GM19099 (cell line): ENCODE data around the gene TCEAL3.
A peak's percentile ranks its signal among the peaks of the same experiment; 100 is the strongest.

ENCODE experiments used
- POLR2A ChIP-seq: IDR thresholded peaks from 3 replicates; pipeline ENCODE4 v1.6.1; 2011; ENCODE audit warnings: low read depth; ENCODE audit not compliant: insufficient read length; ENCODE audit errors: extremely low read depth

The TCEAL3 gene

GRCh38 chrX:103607364-103608305, at the start of gene TCEAL3:
Gene TCEAL3 (plus strand): TSS chrX:103607963. CDS start chrX:103609065, 1,102 bp downstream.
- TF ChIP-seq POLR2A = peak; percentile 47

GRCh38 chrX:103560256-103560655, 47.5 kb upstream of the TCEAL3 start:
- no peak for TF ChIP-seq POLR2A

- TF ChIP-seq POLR2A = no peak
Measured at GRCh38 chrX:103562801-103563200, 45.0 kb upstream of the TCEAL3 start.

GRCh38 chrX:103565197-103565596, 42.6 kb upstream of the TCEAL3 start:
- TF ChIP-seq POLR2A = no peak

GRCh38 chrX:103565752-103566151, 42.0 kb upstream of the TCEAL3 start:
- no peak for TF ChIP-seq POLR2A

GRCh38 chrX:103571121-103571520, 36.6 kb upstream of the TCEAL3 start:
- TF ChIP-seq POLR2A = no peak

GRCh38 chrX:103571726-103572125, 36.0 kb upstream of the TCEAL3 start:
- TF ChIP-seq POLR2A = no peak

GRCh38 chrX:103573202-103573601, 34.6 kb upstream of the TCEAL3 start:
- no peak for TF ChIP-seq POLR2A

GRCh38 chrX:103584596-103584995, 23.2 kb upstream of the TCEAL3 start:
- TF ChIP-seq POLR2A = no peak

- peak; percentile 56 for TF ChIP-seq POLR2A
Measured at GRCh38 chrX:103585411-103586313, 22.1 kb upstream of the TCEAL3 start, which contains the start of gene TCEAL4. Gene TCEAL4 (plus strand): TSS chrX:103585515. CDS start chrX:103586676, 1,161 bp downstream.

GRCh38 chrX:103586314-103586646, 21.5 kb upstream of the TCEAL3 start:
- TF ChIP-seq POLR2A = no peak

GRCh38 chrX:103586659-103587058, 21.1 kb upstream of the TCEAL3 start:
- TF ChIP-seq POLR2A = no peak

- no peak for TF ChIP-seq POLR2A
Measured at GRCh38 chrX:103608306-103608963, 672 bp downstream of the TCEAL3 start.

- no peak for TF ChIP-seq POLR2A
Measured at GRCh38 chrX:103610282-103610681, 2.5 kb downstream of the TCEAL3 start.

- no peak for TF ChIP-seq POLR2A
Measured at GRCh38 chrX:103613362-103613890, 5.7 kb downstream of the TCEAL3 start.
